Endothelial cell of umbilical vein (primary cell): ENCODE measurements around the gene TTLL9. TPM values are rescaled to one million over a fixed set of nuclear protein-coding genes. Genes with fewer than 3 reads are reported as not detected.

Source experiments
- BruUV-seq: library from RNA; stranded (reverse); fragments of 400-500 nt; replicated peaks from 2 replicates; lab custom pipeline; 2021; lab: Mats Ljungman, UMichigan
- CTCF ChIA-PET: fragments of 300-600, 350-600 bp; sonication (Branson Sonifier 250); formaldehyde crosslinking; loops from one replicate; lab custom pipeline; 2021; ENCODE audit warnings: antibody characterized with exemption, inconsistent platforms; lab: Charles Lee
- POLR2A ChIA-PET: fragments of 300-600, 350-600 bp; sonication (Branson Sonifier 250); formaldehyde crosslinking; loops from one replicate; lab custom pipeline; 2021; ENCODE audit warnings: antibody characterized with exemption, inconsistent platforms; lab: Charles Lee
- DNase-seq: peaks from one replicate; pipeline ENCODE4 v3.0.0-alpha.2; 2011; ENCODE audit warnings: low read depth, low spot score
- FAIRE-seq: peaks from 2 replicates; lab custom pipeline; 2011; peaks lifted over from hg19 to GRCh38; lab: Jason Lieb, UNC
- H2AFZ ChIP-seq: 2 replicates; pipeline ENCODE4 v1.6.0; 2012; ENCODE audit warnings: low read depth, low read length, control low read depth, inconsistent platforms
- H3K27ac ChIP-seq: 2 replicates; pipeline ENCODE4 v1.5.1; 2011; ENCODE audit warnings: low read depth, mild to moderate bottlenecking, control low read depth, low read length, moderate library complexity; ENCODE audit not compliant: insufficient read depth
- H3K27me3 ChIP-seq, 2 experiments: 2 replicates each; pipeline versions ENCODE4 v1.6.0 to v1.6.1; 2011; ENCODE audit warnings: low read length in 2 of 2, mixed read lengths in 1 of 2; ENCODE audit not compliant: control insufficient read depth in 2 of 2, insufficient read depth in 2 of 2
- H3K36me3 ChIP-seq, 2 experiments: 2 replicates in 1 of 2; 3 replicates in 1 of 2; pipeline ENCODE4 v1.5.1; 2011; ENCODE audit warnings: low read length in 2 of 2, mild to moderate bottlenecking in 1 of 2, moderate library complexity in 1 of 2; ENCODE audit not compliant: control insufficient read depth in 2 of 2, insufficient read depth in 2 of 2; ENCODE audit errors: extremely low read depth in 1 of 2
- H3K4me1 ChIP-seq: 3 replicates; pipeline ENCODE4 v1.5.1; 2011; ENCODE audit warnings: mild to moderate bottlenecking, low read length; ENCODE audit not compliant: control insufficient read depth, insufficient read depth; ENCODE audit errors: extremely low read depth
- H3K4me2 ChIP-seq: 2 replicates; pipeline ENCODE4 v1.6.1; 2011; ENCODE audit warnings: low read length, control low read depth, mixed read lengths; ENCODE audit not compliant: insufficient read depth
- H3K4me3 ChIP-seq, 3 experiments: fragments of 200-600 bp in 1 of 3; sonication (generic), shearing (Covaris generic) in 1 of 3; replicated peaks in 1 of 3; 2 replicates each; pipeline ENCODE4 v1.5.1; 2011 to 2016; ENCODE audit warnings: control low read depth in 3 of 3, low read length in 3 of 3, mild to moderate bottlenecking in 2 of 3, inconsistent platforms in 1 of 3, low read depth in 1 of 3, moderate library complexity in 1 of 3; ENCODE audit not compliant: insufficient read depth in 1 of 3
- H3K79me2 ChIP-seq: 2 replicates; pipeline ENCODE4 v1.6.0; 2012; ENCODE audit warnings: low read length, inconsistent platforms; ENCODE audit not compliant: control insufficient read depth, insufficient read depth
- H3K9ac ChIP-seq: replicated peaks from 2 replicates; pipeline ENCODE3; 2011; ENCODE audit warnings: low read length, control low read depth; ENCODE audit not compliant: insufficient read depth; ENCODE audit errors: extremely low read depth
- H3K9me1 ChIP-seq: replicated peaks from 3 replicates; pipeline ENCODE4 v1.6.0; 2011; ENCODE audit warnings: mild to moderate bottlenecking, low read length; ENCODE audit not compliant: control insufficient read depth, insufficient read depth; ENCODE audit errors: extremely low read depth
- H3K9me3 ChIP-seq: replicated peaks from 2 replicates; pipeline ENCODE4 v1.5.1; 2012; ENCODE audit warnings: low read length, inconsistent platforms; ENCODE audit not compliant: control insufficient read depth, insufficient read depth
- H4K20me1 ChIP-seq: replicated peaks from 2 replicates; pipeline ENCODE3; 2011; ENCODE audit warnings: mild to moderate bottlenecking, low read length; ENCODE audit not compliant: control insufficient read depth, insufficient read depth; ENCODE audit errors: extremely low read depth
- CTCF ChIP-seq, 2 donors: IDR thresholded peaks; 1 replicate in 1 of 2; 2 replicates in 1 of 2; pipeline ENCODE4 v1.5.1; 2011; ENCODE audit warnings: low read length in 2 of 2, mild to moderate bottlenecking in 2 of 2, moderate library complexity in 2 of 2, control low read depth in 1 of 2, inconsistent platforms in 1 of 2, low read depth in 1 of 2; ENCODE audit not compliant: insufficient read depth in 1 of 2; ENCODE audit errors: extremely low read depth in 1 of 2
- EZH2 ChIP-seq: IDR thresholded peaks from 2 replicates; pipeline ENCODE4 v1.6.1; 2012; ENCODE audit warnings: borderline replicate concordance, low read depth, mild to moderate bottlenecking, moderate library complexity, low read length, inconsistent platforms; ENCODE audit not compliant: severe bottlenecking
- FOS ChIP-seq: IDR thresholded peaks from 2 replicates; pipeline ENCODE4 v1.6.1; 2011; ENCODE audit warnings: mild to moderate bottlenecking, low read length, moderate library complexity, borderline replicate concordance; ENCODE audit not compliant: insufficient read depth
- GATA2 ChIP-seq: IDR thresholded peaks from 2 replicates; pipeline ENCODE4 v1.7.0; 2011; ENCODE audit warnings: low read depth, mild to moderate bottlenecking, moderate library complexity, mixed read lengths, low read length; ENCODE audit not compliant: insufficient read length, insufficient read depth
- JUN ChIP-seq: IDR thresholded peaks from 2 replicates; pipeline ENCODE4 v1.6.1; 2011; ENCODE audit warnings: borderline replicate concordance, low read depth; ENCODE audit not compliant: insufficient read length, insufficient read depth
- MAX ChIP-seq: IDR thresholded peaks from 2 replicates; pipeline ENCODE4 v1.6.1; 2011; ENCODE audit not compliant: insufficient read depth, insufficient read length
- MYC ChIP-seq: IDR thresholded peaks from one replicate; pipeline ENCODE4 v1.6.1; 2011; ENCODE audit warnings: mild to moderate bottlenecking, low read depth, low read length
- POLR2A ChIP-seq: IDR thresholded peaks from 2 replicates; pipeline ENCODE4 v1.6.1; 2012; ENCODE audit warnings: low read depth, mild to moderate bottlenecking, control low read depth, low read length
- POLR2AphosphoS5 ChIP-seq: IDR thresholded peaks from 2 replicates; pipeline ENCODE4 v1.6.1; 2012; ENCODE audit warnings: low read depth, mild to moderate bottlenecking, control low read depth, low read length, moderate library complexity; ENCODE audit not compliant: insufficient read depth
- dilution Hi-C: fragments of 300-500 bp; cut with MboI; formaldehyde crosslinking; loops from one replicate; pipeline ENCODE4 v1.15.0; 2019; ENCODE audit warnings: low sequenced_read_pairs; ENCODE audit not compliant: extremely low pct_ligation_motif_present
- intact Hi-C: fragments of 100-400 bp; cut with micrococcal nuclease; formaldehyde crosslinking; loops from one replicate; pipeline ENCODE4 v1.10.0; 2022
- polyA plus RNA-seq, 4 experiments: library from polyadenylated mRNA; depleted of rRNA in 3 of 4; stranded (reverse) in 3 of 4; unstranded in 1 of 4; fragments of >200 nt; gene quantifications; 2 replicates each; pipeline versions ENCODE4 v1.2.1 to v1.2.3, GENCODE V29; 2011 to 2012; ENCODE audit warnings: missing spikeins in 1 of 4
- total RNA-seq: library from RNA; stranded (reverse); gene quantifications from 2 replicates; pipeline ENCODE4 v1.2.3, GENCODE V29; 2021

TTLL9 gene
- total and polyA plus RNA-seq, 2 donors (not counting 3 experiments of a cell fraction or from before 2014, with no cell fraction given): 0.03 TPM; not detected in 1

DNA sequence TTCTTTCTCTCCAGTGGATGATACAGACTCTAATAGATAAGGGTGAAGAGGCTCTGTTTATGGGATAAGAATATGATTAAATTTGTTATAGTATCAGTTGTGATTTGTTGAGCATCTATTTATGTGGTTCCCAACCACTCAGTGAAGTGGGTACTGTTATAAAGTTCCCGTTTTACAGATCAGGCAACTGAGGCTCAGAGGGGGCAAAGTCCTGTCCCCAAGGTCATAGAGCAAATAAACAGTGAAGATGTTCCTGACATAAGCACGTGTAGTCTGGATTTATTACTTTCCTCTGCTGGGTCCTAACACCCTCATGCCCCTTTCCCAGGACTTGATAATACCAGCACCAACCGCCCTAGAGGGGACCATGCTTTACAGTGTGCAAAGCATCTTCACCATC is 4.2 kb upstream of the TTLL9 start:
- Histone ChIP-seq H3K4me1 (no peaks in the 10 kb centered on the region), H3K36me3 (no peaks in the 10 kb centered on the region), H3K4me3 (no peak overlapping the region), H3K4me2 (no peak overlapping the region), H3K79me2 (no peaks in the 10 kb centered on the region), H4K20me1 (no peaks in the 10 kb centered on the region), H2AFZ (no peak overlapping the region), H3K9ac (no peak overlapping the region), H3K27me3 (peaks cover 20% of the 10 kb centered on the region in 2 experiments), H3K9me3 (no peaks in the 10 kb centered on the region), H3K27ac (no peak overlapping the region), H3K9me1 (no peaks in the 10 kb centered on the region)
- ChIA-PET CTCF (no interaction called here), POLR2A (no interaction called here)
- FAIRE-seq (no peak), DNase-seq (no peak)
- dilution Hi-C loops (no loop called here), intact Hi-C loops (no loop called here)
- TF ChIP-seq POLR2AphosphoS5 (no peak), JUN (no peak), POLR2A (no peak), MAX (no peak), GATA2 (no peak), MYC (no peak), EZH2 (no peak), FOS (no peak), CTCF (IDR thresholded peaks at IDR 0.05; ENCODE audit: extremely low read depth in 1 of 2, insufficient read depth in 1 of 2, low read depth in 1 of 2, low read length in 2 of 2) (no peak)
- no TSS peak for BruUV-seq
